Osteoblast (primary cell): ENCODE data around the gene USP33. TPM values are rescaled to one million over a fixed set of nuclear protein-coding genes. Genes with fewer than 3 reads are reported as not detected.

Experiments
- DNase-seq: peaks from one replicate; pipeline ENCODE4 v3.0.0; 2011; ENCODE audit warnings: low spot score, mixed read lengths; ENCODE audit not compliant: insufficient read length; ENCODE audit errors: missing footprints
- H2AFZ ChIP-seq: 2 replicates; pipeline ENCODE4 v1.6.0; 2011; ENCODE audit warnings: mild to moderate bottlenecking, low read length
- H3K27ac ChIP-seq: 2 replicates; pipeline ENCODE4 v1.5.1; 2011; ENCODE audit warnings: mild to moderate bottlenecking, low read depth, low read length, moderate library complexity
- H3K27me3 ChIP-seq: 2 replicates; pipeline ENCODE4 v1.6.0; 2012; ENCODE audit warnings: mild to moderate bottlenecking, control low read depth, inconsistent platforms, low read length, moderate library complexity; ENCODE audit not compliant: insufficient read depth
- H3K36me3 ChIP-seq: 2 replicates; pipeline ENCODE4 v1.5.1; 2011; ENCODE audit warnings: mild to moderate bottlenecking, low read length, control low read depth, moderate library complexity; ENCODE audit not compliant: insufficient read depth
- H3K4me1 ChIP-seq: 2 replicates; pipeline ENCODE4 v1.5.1; 2011; ENCODE audit warnings: mild to moderate bottlenecking, low read length, control low read depth, moderate library complexity; ENCODE audit not compliant: insufficient read depth
- H3K4me2 ChIP-seq: 2 replicates; pipeline ENCODE4 v1.6.0; 2011; ENCODE audit warnings: mild to moderate bottlenecking, low read length; ENCODE audit not compliant: insufficient read depth
- H3K4me3 ChIP-seq: fragments of 200-600 bp; sonication (generic); 3 replicates; pipeline ENCODE4 v1.5.1; 2012; ENCODE audit warnings: mild to moderate bottlenecking, low read length, inconsistent platforms; ENCODE audit not compliant: insufficient read depth
- H3K79me2 ChIP-seq: 2 replicates; pipeline ENCODE4 v1.6.0; 2012; ENCODE audit warnings: mild to moderate bottlenecking, low read length, control low read depth, inconsistent platforms; ENCODE audit not compliant: insufficient read depth
- H3K9me3 ChIP-seq: 2 replicates; pipeline ENCODE4 v1.5.1; 2011; ENCODE audit warnings: low read depth, low read length, control low read depth
- H4K20me1 ChIP-seq: 2 replicates; pipeline ENCODE4 v1.6.0; 2012; ENCODE audit warnings: mild to moderate bottlenecking, low read length, control low read depth; ENCODE audit not compliant: insufficient read depth
- CTCF ChIP-seq: IDR thresholded peaks from 2 replicates; pipeline ENCODE4 v1.5.1; 2011; ENCODE audit warnings: mild to moderate bottlenecking, low read depth, low read length, moderate library complexity; ENCODE audit errors: extremely low read depth
- total RNA-seq: library from RNA; depleted of rRNA; stranded (reverse); fragments of >200 nt; gene quantifications from 2 replicates; pipeline ENCODE4 v1.2.3, GENCODE V29; 2012

The USP33 gene
- total RNA-seq, 1 donor = 89.8 TPM

GRCh38 chr1:77697441-77697840, 62.2 kb downstream of the USP33 start:
- Histone ChIP-seq H3K79me2 (no peaks in the 10 kb centered on the region), H4K20me1 (no peaks in the 10 kb centered on the region), H3K27me3 (no peaks in the 10 kb centered on the region), H3K4me2 (no peak overlapping the region), H3K4me1 (no peaks in the 10 kb centered on the region), H3K9me3 (no peaks in the 10 kb centered on the region), H2AFZ (no peak overlapping the region), H3K36me3 (peaks cover 16% of the 10 kb centered on the region), H3K27ac (no peak overlapping the region), H3K4me3 (no peak overlapping the region)
- DNase-seq = no peak
- TF ChIP-seq CTCF = no peak

GRCh38 chr1:77688939-77689338, 70.7 kb downstream of the USP33 start:
- no peak overlapping the region for H2AFZ ChIP-seq
- no peak overlapping the region for H3K27ac ChIP-seq
- no peaks in the 10 kb centered on the region for H3K9me3 ChIP-seq
- no peaks in the 10 kb centered on the region for H4K20me1 ChIP-seq
- peaks cover 5% of the 10 kb centered on the region for H3K36me3 ChIP-seq
- no peaks in the 10 kb centered on the region for H3K27me3 ChIP-seq
- H3K4me2 ChIP-seq = no peak overlapping the region
- TF ChIP-seq CTCF = no peak
- no peak for DNase-seq
- no peaks in the 10 kb centered on the region for H3K79me2 ChIP-seq
- peaks cover 5% of the 10 kb centered on the region for H3K4me1 ChIP-seq
- H3K4me3 ChIP-seq = no peak overlapping the region

- peaks cover 10% of the 10 kb centered on the region for H3K4me1 ChIP-seq
- no peaks in the 10 kb centered on the region for H3K79me2 ChIP-seq
- no peaks in the 10 kb centered on the region for H3K27me3 ChIP-seq
- TF ChIP-seq CTCF = peak; percentile 25
- no peak for DNase-seq
- H3K4me3 ChIP-seq = peak overlapping the region; percentile 19
- no peaks in the 10 kb centered on the region for H3K9me3 ChIP-seq
- no peaks in the 10 kb centered on the region for H4K20me1 ChIP-seq
- no peak overlapping the region for H2AFZ ChIP-seq
- H3K4me2 ChIP-seq = no peak overlapping the region
- H3K27ac ChIP-seq = no peak overlapping the region
- H3K36me3 ChIP-seq = no peaks in the 10 kb centered on the region
Observed at GRCh38 chr1:77687519-77687906, 72.1 kb downstream of the USP33 start.

GRCh38 chr1:77686796-77687518, 72.7 kb downstream of the USP33 start:
- Histone ChIP-seq H3K36me3 (no peaks in the 10 kb centered on the region), H4K20me1 (no peaks in the 10 kb centered on the region), H3K4me2 (no peak overlapping the region), H3K27me3 (no peaks in the 10 kb centered on the region), H2AFZ (no peak overlapping the region), H3K9me3 (no peaks in the 10 kb centered on the region), H3K4me1 (peaks cover 10% of the 10 kb centered on the region), H3K27ac (no peak overlapping the region), H3K79me2 (peaks cover 5% of the 10 kb centered on the region), H3K4me3 (no peak overlapping the region)
- no peak for TF ChIP-seq CTCF
- no peak for DNase-seq
